NCI-H748 (cell line): ENCODE results near the gene PFDN2.
A peak's percentile ranks its signal among the peaks of the same experiment; 100 is the strongest.
"Not testable (repeated sequence)": the region's sequence is repeated elsewhere in the genome, so short reads cannot be mapped to it uniquely, and the experiment has no call there.

Source experiments
- DNase-seq: peaks from one replicate; lab custom pipeline; 2025; ENCODE audit not compliant: unreplicated experiment; lab: John Stamatoyannopoulos, UW

PFDN2 gene

DNA sequence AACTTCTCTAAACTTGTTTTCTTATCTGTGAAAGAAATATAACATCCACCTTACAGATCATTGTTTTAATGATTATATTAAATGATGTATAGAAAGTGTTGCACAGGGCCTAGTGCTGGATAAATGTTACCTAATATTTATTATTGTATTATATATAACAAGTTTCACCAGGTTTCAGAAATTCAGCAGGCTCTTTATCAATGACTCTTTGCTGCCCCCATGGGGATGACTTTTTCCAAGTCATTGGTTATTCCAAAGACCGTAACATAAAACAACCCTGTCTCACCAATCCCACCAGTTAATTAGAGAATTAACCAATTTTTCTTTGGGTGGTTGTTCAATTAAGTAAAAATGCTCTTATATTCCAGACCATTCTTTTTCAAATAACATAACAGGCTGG lies 21.9 kb upstream of the PFDN2 start:
- DNase-seq: peak; percentile 42

DNA sequence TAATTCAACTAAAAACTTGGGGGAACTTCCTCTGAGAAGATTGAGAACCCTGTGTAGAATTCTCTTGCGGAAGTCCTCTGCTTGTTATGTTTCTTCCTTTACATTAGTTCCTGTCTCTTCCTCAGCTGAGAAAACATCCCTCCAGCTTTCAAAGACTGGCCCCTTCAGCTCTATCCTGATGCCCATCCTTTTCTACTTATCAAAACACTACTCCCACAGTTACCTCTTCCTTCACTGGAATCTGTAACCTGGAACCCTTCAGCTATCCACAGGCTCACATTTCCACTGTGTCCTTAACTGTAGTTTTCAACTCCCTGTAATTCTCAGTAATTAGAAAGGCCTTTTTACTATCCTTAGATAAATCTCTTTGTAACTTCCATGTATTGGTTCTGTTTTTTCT lies 20.6 kb upstream of the PFDN2 start:
- DNase-seq: no peak

GRCh38 chr1:161137881-161138280 lies 20.0 kb upstream of the PFDN2 start:
- no peak for DNase-seq

GRCh38 chr1:161133220-161133740 lies 15.4 kb upstream of the PFDN2 start:
- peak; percentile 35 for DNase-seq

- DNase-seq: peak; percentile 97
These were observed 14.8 kb upstream of the PFDN2 start, which contains the start of gene DEDD for GRCh38 chr1:161132410-161133219. Gene DEDD (minus strand): TSS chr1:161132667. CDS start chr1:161124462, 8,205 bp downstream.

GRCh38 chr1:161131523-161132409 lies 13.9 kb upstream of the PFDN2 start:
- DNase-seq: peak; percentile 19

DNA sequence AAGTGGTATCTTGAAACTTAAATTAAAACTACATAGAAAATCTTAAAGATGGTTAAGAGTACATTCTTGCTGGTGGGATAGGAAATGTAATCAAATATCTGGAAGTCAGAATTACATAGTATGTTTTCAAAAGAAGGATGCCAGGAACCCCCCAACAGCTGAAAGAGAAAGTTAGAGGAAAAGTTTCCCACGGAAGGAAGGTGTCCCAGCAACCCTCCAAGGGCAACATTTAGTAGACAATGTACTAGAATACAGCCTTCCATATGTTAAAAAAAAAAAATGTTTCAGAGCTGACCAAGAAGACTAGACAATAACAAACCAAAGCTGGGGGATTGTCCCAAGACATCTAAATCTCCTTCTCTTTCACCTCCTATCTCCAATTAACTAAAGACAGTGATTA lies 12.4 kb upstream of the PFDN2 start:
- no peak for DNase-seq

DNA sequence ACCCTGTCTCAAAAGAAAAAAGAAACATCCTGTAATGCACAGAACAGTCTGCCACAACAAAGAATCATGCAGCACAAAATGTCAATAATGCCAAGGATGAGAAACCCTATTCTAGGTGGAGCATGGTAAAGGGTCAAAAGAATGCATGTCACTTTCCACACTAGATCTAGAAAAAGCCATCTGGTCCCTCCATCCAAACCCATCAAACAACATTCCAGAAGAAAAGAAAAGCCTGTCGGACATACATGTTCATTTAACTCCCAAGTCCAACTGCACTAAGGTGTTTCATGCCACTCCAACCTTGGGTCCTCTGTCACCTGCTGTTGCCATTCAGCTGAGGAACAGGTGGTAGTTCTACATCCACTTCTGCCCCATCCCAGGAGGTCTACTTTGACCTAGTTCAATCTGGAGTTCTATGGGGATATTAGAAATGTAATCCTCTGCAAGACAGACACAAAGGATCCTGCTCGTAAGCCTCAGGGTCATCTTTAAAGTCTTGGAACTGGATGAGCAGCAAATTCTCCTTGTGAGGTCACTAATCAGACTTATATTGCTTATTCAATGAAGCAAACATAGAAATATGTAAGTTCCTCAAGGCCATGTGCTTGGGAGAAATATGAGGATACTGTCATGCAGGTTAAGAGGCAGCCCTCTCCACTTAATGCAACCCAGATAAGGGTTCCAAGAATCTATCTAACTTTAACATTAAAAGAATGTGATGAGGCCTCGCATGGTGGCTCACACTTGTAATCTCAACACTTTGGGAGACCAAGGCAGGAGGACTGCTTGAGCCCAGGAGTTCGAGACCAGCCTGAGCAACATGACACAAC lies 11.0 kb upstream of the PFDN2 start:
- DNase-seq: no peak

GRCh38 chr1:161127649-161128048 lies 9.8 kb upstream of the PFDN2 start:
- DNase-seq: no peak

GRCh38 chr1:161122967-161123366 lies 5.1 kb upstream of the PFDN2 start:
- DNase-seq: no peak

- DNase-seq: no peak
These were observed 4.0 kb upstream of the PFDN2 start for GRCh38 chr1:161121834-161122233.

GRCh38 chr1:161121042-161121650 lies 3.3 kb upstream of the PFDN2 start:
- DNase-seq: no peak

GRCh38 chr1:161119092-161119903 lies 1.5 kb upstream of the PFDN2 start:
- no peak for DNase-seq

- DNase-seq: not testable (repeated sequence)
These were observed 1.9 kb downstream of the PFDN2 start for GRCh38 chr1:161115961-161116360.

GRCh38 chr1:161115132-161115711 lies 2.6 kb downstream of the PFDN2 start:
- DNase-seq: no peak

- no peak for DNase-seq
These were observed 3.3 kb downstream of the PFDN2 start for GRCh38 chr1:161114556-161114955.

DNA sequence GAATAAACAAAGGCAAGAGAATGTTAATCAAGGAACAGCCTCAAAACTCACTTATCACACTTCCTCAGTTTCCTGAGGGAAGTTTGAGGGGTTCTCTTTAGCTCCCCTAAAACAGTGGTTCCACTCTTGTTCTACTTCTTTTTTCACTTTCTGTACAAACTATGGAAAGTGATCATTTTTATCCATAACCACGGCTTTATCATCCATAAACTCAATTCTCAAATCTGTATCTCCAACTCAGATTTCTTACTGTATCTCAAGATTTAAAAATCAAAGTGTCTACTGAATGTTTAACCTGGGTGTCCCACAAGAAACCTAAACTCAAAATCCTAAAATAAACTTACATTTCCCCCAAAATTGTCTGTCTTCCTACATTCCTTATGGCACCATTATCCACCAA lies 3.9 kb downstream of the PFDN2 start:
- DNase-seq: no peak

DNA sequence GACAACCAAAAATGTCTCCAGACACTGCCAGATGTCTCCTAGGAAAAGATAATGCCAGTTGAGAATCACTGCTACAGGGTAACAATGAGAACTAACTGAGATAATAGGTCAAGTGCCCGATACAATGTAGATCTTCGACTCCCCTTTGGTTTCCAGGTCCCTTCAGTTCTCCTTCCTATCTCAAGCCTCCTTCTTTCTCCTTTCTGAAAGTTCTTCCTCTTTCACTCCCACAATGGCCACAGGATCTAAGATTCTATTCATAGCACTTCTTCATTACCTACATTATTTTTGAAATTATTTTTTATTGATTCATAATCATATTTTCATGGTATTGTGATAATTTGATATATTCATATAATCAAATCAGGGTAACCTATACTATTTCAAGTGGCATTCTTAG lies 6.3 kb downstream of the PFDN2 start:
- no peak for DNase-seq

DNA sequence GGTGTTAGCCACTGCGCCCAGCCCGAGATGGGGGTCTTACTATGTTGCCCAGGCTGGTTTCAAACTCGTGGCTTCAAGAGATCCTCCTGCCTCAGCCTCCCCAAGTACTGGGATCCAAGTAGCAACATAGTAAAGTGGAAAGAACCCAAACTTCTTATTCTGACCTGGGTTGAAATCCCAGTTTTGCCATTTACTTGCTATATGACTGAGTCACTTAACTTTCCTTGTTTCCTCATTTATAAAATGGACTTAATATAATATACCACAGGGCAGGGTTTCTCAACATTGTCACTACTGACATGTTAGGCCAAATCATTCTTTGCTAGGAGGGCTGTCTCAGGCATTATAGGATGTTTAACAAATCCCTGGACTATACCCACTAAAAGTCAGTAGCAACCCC lies 6.7 kb downstream of the PFDN2 start:
- no peak for DNase-seq
